GM12878 (cell line): ENCODE results near the gene ENDOU. TPM values are rescaled to one million over a fixed set of nuclear protein-coding genes. Genes with fewer than 3 reads are reported as not detected.
A peak's percentile ranks its signal among the peaks of the same experiment; 100 is the strongest.

Experiments used
- ATAC-seq: fragments of 200-7000 bp; cut with Tn5 transposase; 3 replicates; pipeline ENCODE4 v1.9.1; 2020; ENCODE audit warnings: mild to moderate bottlenecking, moderate library complexity
- BruUV-seq: library from RNA; stranded (reverse); fragments of 400-500 nt; replicated peaks from 2 replicates; lab custom pipeline; 2021; lab: Mats Ljungman, UMichigan
- CTCF ChIA-PET: fragments of 300-600 bp; sonication (Branson Sonifier 250); formaldehyde crosslinking; extraction: SDS; loops from one replicate; lab custom pipeline; 2021; ENCODE audit warnings: inconsistent platforms; lab: Yijun Ruan, JAX
- POLR2A ChIA-PET: fragments of 350-600 bp; formaldehyde crosslinking; extraction: SDS; loops from one replicate; lab custom pipeline; 2021; ENCODE audit warnings: inconsistent platforms; lab: Charles Lee
- RAD21 ChIA-PET: fragments of 300-600 bp; sonication (Branson Sonifier 250); formaldehyde crosslinking; loops from one replicate; lab custom pipeline; 2023; ENCODE audit warnings: antibody characterized with exemption; ENCODE audit not compliant: unreplicated experiment; lab: Charles Lee
- SMC1A ChIA-PET: fragments of 300-600 bp; sonication (Branson Sonifier 250); formaldehyde crosslinking; loops from one replicate; lab custom pipeline; 2023; ENCODE audit not compliant: unreplicated experiment, uncharacterized antibody; lab: Charles Lee
- DNase-seq: peaks from one replicate; pipeline ENCODE4 v3.0.0-alpha.2; 2011; ENCODE audit warnings: low read depth, low spot score
- FAIRE-seq: peaks from 3 replicates; lab custom pipeline; 2011; peaks lifted over from hg19 to GRCh38; lab: Jason Lieb, UNC
- H2AFZ ChIP-seq: 2 replicates; pipeline ENCODE4 v1.6.0; 2011; ENCODE audit warnings: low read depth, low read length, control low read depth; ENCODE audit not compliant: control insufficient read depth
- H3K27ac ChIP-seq: 2 replicates; pipeline ENCODE4 v1.5.1; 2011; ENCODE audit warnings: control low read depth; ENCODE audit not compliant: control insufficient read depth, insufficient read depth
- H3K27me3 ChIP-seq, 2 experiments: replicated peaks in 1 of 2; 2 replicates each; pipeline versions ENCODE4 v1.6.0 to v1.6.1; 2011; ENCODE audit warnings: low read length in 1 of 2; ENCODE audit not compliant: control insufficient read depth in 2 of 2, insufficient read depth in 2 of 2
- H3K36me3 ChIP-seq, 2 experiments: 2 replicates each; pipeline ENCODE4 v1.5.1; 2011; ENCODE audit warnings: low read length in 1 of 2; ENCODE audit not compliant: control insufficient read depth in 2 of 2, insufficient read depth in 2 of 2
- H3K4me1 ChIP-seq: 2 replicates; pipeline ENCODE4 v1.6.1; 2011; ENCODE audit warnings: mild to moderate bottlenecking, low read length, moderate library complexity, mixed read lengths; ENCODE audit not compliant: control insufficient read depth, insufficient read depth
- H3K4me2 ChIP-seq: 2 replicates; pipeline ENCODE4 v1.6.0; 2011; ENCODE audit warnings: control low read depth; ENCODE audit not compliant: control insufficient read depth, insufficient read depth
- H3K4me3 ChIP-seq: fragments of 200-600 bp; sonication (generic); 2 replicates; pipeline ENCODE4 v1.5.1; 2016
- H3K79me2 ChIP-seq: 2 replicates; pipeline ENCODE4 v1.6.0; 2011; ENCODE audit warnings: low read length; ENCODE audit not compliant: control insufficient read depth, insufficient read depth
- H3K9ac ChIP-seq: 2 replicates; pipeline ENCODE4 v1.8.0; 2011; ENCODE audit warnings: low read length, control low read depth, mixed read lengths; ENCODE audit not compliant: control insufficient read depth, insufficient read depth
- H3K9me3 ChIP-seq: replicated peaks from 3 replicates; pipeline ENCODE4 v1.5.1; 2011; ENCODE audit warnings: mild to moderate bottlenecking, low read length; ENCODE audit not compliant: control insufficient read depth, insufficient read depth
- H4K20me1 ChIP-seq: 2 replicates; pipeline ENCODE4 v1.6.0; 2011; ENCODE audit not compliant: control insufficient read depth, insufficient read depth
- CREM ChIP-seq: IDR thresholded peaks from 2 replicates; pipeline ENCODE4 v1.6.1; 2014; ENCODE audit warnings: antibody characterized with exemption, low read depth
- IRF4 ChIP-seq: IDR thresholded peaks from 2 replicates; pipeline ENCODE4 v1.6.1; 2011; ENCODE audit warnings: low read depth, low read length
- KLF5 ChIP-seq: fragments of 450-650 bp; IDR thresholded peaks from 2 replicates; pipeline ENCODE4 v1.6.1; 2014; ENCODE audit warnings: mild to moderate bottlenecking; ENCODE audit not compliant: partially characterized antibody
- MXI1 ChIP-seq: fragments of 150-350 bp; IDR thresholded peaks from 2 replicates; pipeline ENCODE4 v1.6.1; 2011; ENCODE audit warnings: low read depth, mild to moderate bottlenecking, inconsistent platforms, low read length, improper control_type of control experiment
- MYB ChIP-seq: fragments of 150-350 bp; IDR thresholded peaks from 2 replicates; pipeline ENCODE4 v1.6.1; 2014; ENCODE audit warnings: mild to moderate bottlenecking, low read depth, low read length, borderline replicate concordance
- RBBP5 ChIP-seq: fragments of 200-600 bp; sonication (generic); conservative IDR thresholded peaks from 2 replicates; pipeline ENCODE4 v1.6.1; 2016
- WGBS: methylation state at CpG from one replicate; pipeline ENCODE4 v1.1.6; 2016; ENCODE audit warnings: low lambda C conversion rate; ENCODE audit not compliant: insufficient replicate concordance, insufficient coverage; ENCODE audit errors: missing lambda C conversion rate; 5-methylcytosine and 5-hydroxymethylcytosine counted together
- in situ Hi-C: fragments of 300-500 bp; cut with MboI; formaldehyde crosslinking; loops from 9 replicates; pipeline ENCODE4 v1.14.3; 2018; ENCODE audit warnings: mixed read lengths
- intact Hi-C: fragments of 100-400 bp; cut with micrococcal nuclease; formaldehyde crosslinking; loops from one replicate; pipeline ENCODE4 v1.14.2; 2022; ENCODE audit not compliant: unreplicated experiment
- polyA plus RNA-seq, 11 experiments: library from polyadenylated mRNA; depleted of rRNA in 4 of 11; unstranded in 6 of 11; stranded (reverse) in 5 of 11; fragments of >200 nt; fragmentation: Nextera tagmentation in 4 of 11; fragmentation: Illumina TruSeq in 1 of 11; extraction: Ambion mirVana in 4 of 11; extraction: Trizol in 1 of 11; gene quantifications; 1 replicate in 1 of 11; 2 replicates in 10 of 11; pipeline versions ENCODE4 v1.2.1 to v1.2.3, GENCODE V29; 2011 to 2016; ENCODE audit warnings: inconsistent platforms in 2 of 11, missing spikeins in 2 of 11, low read depth in 1 of 11
- total RNA-seq, 4 experiments: library from RNA; depleted of rRNA in 3 of 4; stranded (reverse); fragments of >200 nt in 3 of 4; fragmentation: Illumina TruSeq in 1 of 4; extraction: Trizol in 1 of 4; gene quantifications; 2 replicates each; pipeline versions ENCODE4 v1.2.1 to v1.2.3, GENCODE V29; 2013 to 2021
- TF ChIP-seq, protein P1 (sequence below): fragments of 450-650 bp; IDR thresholded peaks from 2 replicates; pipeline ENCODE4 v1.6.1; 2017; ENCODE audit warnings: mild to moderate bottlenecking, low read depth, inconsistent platforms; ENCODE audit not compliant: poor library complexity, severe bottlenecking

ENDOU gene
- total and polyA plus RNA-seq, 10 of the 15 experiments (the other 5 are each of a cell fraction or from before 2014, with no cell fraction given), result 0.03 to 0.17 (median 0.10) TPM; not detected in 4

DNA sequence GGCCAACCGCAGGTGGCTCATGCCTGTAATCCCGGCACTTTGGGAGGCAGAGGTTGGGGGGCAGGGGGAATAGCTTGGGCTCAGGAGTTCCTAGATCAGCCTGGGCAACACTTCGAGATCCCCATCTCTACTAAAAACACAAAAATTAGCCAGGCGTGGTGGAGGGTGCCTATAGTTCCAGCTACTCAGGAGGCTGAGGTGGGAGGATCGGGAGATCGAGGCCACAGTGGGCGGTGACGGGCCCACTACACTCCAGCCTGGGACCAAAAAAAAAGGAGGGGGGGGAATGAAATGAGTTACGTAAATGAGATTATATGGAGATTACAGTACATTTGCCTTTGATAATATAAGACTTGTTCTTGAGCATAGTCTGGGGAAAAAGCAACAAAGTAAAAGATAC is 20.6 kb downstream of the ENDOU start:
- H3K79me2 ChIP-seq, result peaks cover 38% of the 10 kb centered on the region
- WGBS, result 68% methylated on average over 9 of the region's 9 CpGs
- DNase-seq, result no peak
- ChIA-PET RAD21 (interaction anchor here (0.6 to 1.0 kb wide), 2 partner anchors 32 to 180 kb away, joined by 3 read pairs; no protein-coding TSS in a partner anchor), CTCF (interaction anchor here (0.6 to 9.7 kb wide), 7 partner anchors 10 to 63 kb away, joined by 3 to 102 read pairs (median 6); no protein-coding TSS in a partner anchor), SMC1A (interaction anchor here (1.4 kb wide), 1 partner anchor 9 kb away, joined by 4 read pairs; no protein-coding TSS in a partner anchor), POLR2A (interaction anchor here (0.6 kb wide), 1 partner anchor 203 kb away, joined by 6 read pairs; no protein-coding TSS in a partner anchor)
- intact Hi-C loops, result loop anchor here (10.0 kb wide), 1 partner anchor 1440 kb away; the partner anchor contains the start of gene SLC38A1
- H3K9ac ChIP-seq, result peak overlapping the region; percentile 82; the same call in 1 of the 2 replicates
- ATAC-seq, result no peak
- no peak overlapping the region for H2AFZ ChIP-seq
- H3K4me3 ChIP-seq, result peak overlapping the region; percentile 84
- no peak overlapping the region for H3K27ac ChIP-seq
- no peaks in the 10 kb centered on the region for H3K27me3 ChIP-seq
- TF ChIP-seq, protein P1, sequence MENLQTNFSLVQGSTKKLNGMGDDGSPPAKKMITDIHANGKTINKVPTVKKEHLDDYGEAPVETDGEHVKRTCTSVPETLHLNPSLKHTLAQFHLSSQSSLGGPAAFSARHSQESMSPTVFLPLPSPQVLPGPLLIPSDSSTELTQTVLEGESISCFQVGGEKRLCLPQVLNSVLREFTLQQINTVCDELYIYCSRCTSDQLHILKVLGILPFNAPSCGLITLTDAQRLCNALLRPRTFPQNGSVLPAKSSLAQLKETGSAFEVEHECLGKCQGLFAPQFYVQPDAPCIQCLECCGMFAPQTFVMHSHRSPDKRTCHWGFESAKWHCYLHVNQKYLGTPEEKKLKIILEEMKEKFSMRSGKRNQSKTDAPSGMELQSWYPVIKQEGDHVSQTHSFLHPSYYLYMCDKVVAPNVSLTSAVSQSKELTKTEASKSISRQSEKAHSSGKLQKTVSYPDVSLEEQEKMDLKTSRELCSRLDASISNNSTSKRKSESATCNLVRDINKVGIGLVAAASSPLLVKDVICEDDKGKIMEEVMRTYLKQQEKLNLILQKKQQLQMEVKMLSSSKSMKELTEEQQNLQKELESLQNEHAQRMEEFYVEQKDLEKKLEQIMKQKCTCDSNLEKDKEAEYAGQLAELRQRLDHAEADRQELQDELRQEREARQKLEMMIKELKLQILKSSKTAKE, result no peak
- TF ChIP-seq RBBP5 (no peak), MYB (no peak), KLF5 (no peak), MXI1 (no peak), IRF4 (no peak), CREM (no peak)
- H4K20me1 ChIP-seq, result no peaks in the 10 kb centered on the region
- in situ Hi-C loops, result no loop called here
- H3K4me1 ChIP-seq, result peaks cover 26% of the 10 kb centered on the region
- H3K9me3 ChIP-seq, result no peaks in the 10 kb centered on the region
- no peak for FAIRE-seq
- H3K36me3 ChIP-seq, result no peaks in the 10 kb centered on the region; a peak in 1 of 4 replicates
- peak overlapping the region; percentile 91 for H3K4me2 ChIP-seq
- no TSS peak for BruUV-seq
